Breast epithelium (tissue), 3 donors: ENCODE measurements around the gene SLC9A3.

Experiments used
- POLR2AphosphoS5 ChIP-seq, 3 donors: sonication (generic); formaldehyde crosslinking; IDR thresholded peaks; one replicate each; pipeline ENCODE4 v1.6.1; 2017; ENCODE audit warnings: antibody characterized with exemption in 3 of 3
- TF ChIP-seq, protein P1 (sequence below), 3 donors: fragments of 450-650 bp; IDR thresholded peaks; one replicate each; pipeline ENCODE4 v1.5.1; 2016 to 2017; ENCODE audit warnings: antibody characterized with exemption in 3 of 3, mild to moderate bottlenecking in 3 of 3, moderate library complexity in 3 of 3

DNA sequence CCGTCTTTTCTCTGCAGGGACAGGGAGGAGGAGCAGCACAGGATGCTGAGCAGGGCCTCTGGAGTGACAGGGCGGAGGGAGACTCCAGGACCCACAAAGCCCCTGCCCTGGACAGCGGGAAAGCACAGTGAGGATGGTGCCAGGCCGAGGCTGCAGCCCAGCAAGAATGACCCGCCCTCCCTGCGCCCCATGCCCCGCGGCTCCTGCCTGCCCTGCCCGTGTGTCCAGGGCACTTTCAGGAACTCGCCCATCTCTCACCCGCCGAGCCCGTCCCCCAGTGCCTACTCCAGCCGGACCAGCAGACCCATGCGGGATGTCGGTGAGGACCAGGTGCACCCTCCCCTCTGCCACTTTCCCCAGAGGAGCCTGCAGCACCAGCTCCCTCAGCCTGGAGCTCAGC, 90.4 kb downstream of the SLC9A3 start:
- TF ChIP-seq, protein P1, sequence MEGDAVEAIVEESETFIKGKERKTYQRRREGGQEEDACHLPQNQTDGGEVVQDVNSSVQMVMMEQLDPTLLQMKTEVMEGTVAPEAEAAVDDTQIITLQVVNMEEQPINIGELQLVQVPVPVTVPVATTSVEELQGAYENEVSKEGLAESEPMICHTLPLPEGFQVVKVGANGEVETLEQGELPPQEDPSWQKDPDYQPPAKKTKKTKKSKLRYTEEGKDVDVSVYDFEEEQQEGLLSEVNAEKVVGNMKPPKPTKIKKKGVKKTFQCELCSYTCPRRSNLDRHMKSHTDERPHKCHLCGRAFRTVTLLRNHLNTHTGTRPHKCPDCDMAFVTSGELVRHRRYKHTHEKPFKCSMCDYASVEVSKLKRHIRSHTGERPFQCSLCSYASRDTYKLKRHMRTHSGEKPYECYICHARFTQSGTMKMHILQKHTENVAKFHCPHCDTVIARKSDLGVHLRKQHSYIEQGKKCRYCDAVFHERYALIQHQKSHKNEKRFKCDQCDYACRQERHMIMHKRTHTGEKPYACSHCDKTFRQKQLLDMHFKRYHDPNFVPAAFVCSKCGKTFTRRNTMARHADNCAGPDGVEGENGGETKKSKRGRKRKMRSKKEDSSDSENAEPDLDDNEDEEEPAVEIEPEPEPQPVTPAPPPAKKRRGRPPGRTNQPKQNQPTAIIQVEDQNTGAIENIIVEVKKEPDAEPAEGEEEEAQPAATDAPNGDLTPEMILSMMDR (IDR thresholded peaks at IDR 0.05) = no peak
- TF ChIP-seq POLR2AphosphoS5 (IDR thresholded peaks at IDR 0.05) = no peak
